HG03280 (cell line): ENCODE measurements around the gene USP14.
A peak's percentile ranks its signal among the peaks of the same experiment; 100 is the strongest.
"Not testable (repeated sequence)": the region's sequence is repeated elsewhere in the genome, so short reads cannot be mapped to it uniquely, and the experiment has no call there.

Source experiments
- ATAC-seq: cut with Tn5 transposase; IDR thresholded peaks from one replicate; pipeline ENCODE4 v1.9.1; 2021; ENCODE audit warnings: mild to moderate bottlenecking, moderate library complexity; ENCODE audit not compliant: unreplicated experiment

Gene USP14

DNA sequence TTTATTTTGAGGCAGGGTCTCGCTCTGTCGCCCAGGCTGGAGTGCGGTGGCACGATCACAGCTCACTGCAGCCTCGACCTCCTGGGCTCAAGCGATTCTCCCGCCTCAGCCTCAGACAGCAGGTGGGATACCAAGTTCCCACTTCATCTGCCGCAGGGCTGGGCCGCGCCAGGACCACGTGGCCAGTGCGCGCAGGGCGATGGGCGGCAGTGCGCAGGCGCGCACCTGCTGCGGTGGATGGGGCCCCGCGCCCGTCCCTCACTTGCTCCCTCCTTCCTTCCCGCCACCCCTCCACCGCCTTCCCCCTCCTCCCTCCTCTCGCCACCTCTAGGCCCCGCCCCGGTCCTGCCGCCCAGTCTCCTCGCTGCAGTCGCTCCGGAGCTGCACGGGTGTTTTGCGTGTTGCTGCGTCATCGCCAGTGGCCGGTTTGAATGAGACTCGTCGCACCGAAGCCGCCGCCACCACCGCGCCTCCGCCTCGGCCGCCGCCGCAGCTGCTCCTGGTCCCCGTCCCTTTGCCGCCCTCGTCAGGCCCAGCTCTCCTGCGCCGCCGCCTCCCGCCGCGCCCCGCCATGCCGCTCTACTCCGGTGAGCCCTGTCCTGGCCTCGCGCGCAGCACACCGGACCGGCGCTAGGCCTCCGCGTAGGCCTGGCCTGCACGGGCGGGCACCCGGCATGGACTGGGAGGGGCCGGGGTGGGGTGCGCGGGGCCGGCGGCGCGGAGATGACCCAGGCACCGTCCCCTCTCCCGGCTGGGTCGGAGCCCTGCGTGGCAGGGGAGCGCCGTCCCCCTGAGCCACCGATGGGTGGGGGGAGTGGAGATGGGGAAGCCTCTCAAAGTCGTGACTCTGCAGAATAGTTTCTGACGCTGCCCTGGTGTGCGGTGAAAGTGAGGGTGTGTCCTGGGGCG, at the start of gene USP14:
Gene USP14, plus strand, starts transcription at position 430 of the 909 bp plus-strand sequence. Its CDS starts 142 bp downstream, at position 572.
- ATAC-seq, result peak; percentile 93

DNA sequence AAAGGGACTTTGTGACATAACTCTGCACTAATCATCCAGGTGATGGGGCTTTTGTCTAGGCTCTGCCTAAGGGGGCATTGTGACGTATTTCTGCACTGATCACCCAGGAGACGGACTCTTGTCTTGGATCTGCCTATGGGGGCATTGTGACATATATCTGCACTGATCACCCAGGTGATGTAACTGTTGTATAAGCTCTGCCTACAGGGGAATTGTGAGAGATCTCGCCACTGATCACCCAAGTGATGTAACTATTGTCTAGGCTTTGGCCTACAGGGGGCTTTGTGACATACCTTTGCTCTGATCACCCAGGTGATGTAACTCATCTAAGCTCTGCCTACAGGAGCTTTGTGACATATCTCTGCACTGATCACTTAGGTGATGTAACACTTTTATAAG, 49.7 kb upstream of the USP14 start:
- not testable (repeated sequence) for ATAC-seq

DNA sequence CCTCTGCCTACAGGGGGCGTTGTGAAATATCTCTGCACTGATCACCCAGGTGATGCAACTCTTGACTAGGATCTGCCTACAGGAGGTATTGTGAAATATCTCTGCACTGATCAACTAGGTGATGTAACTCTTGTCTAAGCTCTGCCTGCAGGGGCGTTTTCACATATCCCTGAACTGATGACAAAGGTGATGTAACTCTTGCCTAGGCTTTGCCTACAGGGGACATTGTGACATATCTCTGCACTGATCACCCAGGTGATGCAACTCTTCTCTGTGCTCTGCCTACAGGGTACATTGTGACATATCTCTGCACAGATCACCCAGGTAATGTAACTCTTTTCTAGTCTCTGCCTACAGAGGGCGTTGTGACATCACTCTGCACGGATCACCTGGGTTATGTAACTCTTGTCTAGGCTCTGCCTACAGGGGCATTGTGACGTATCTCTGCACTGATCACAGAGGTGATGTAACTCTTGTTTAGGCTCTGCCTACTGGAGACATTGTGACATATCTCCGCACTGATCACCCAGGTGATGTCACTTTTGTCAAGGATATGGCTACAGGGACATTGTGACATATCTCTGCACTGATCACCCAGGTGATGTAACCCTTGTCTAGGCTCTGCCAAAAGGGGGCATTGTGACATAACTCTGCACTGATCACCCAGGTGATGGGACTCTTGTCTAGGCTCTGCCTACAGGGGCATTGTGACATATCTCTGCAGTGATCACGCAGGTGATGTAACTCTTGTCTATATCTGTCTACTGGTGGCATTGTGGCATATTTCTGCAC, 49.0 kb upstream of the USP14 start:
- not testable (repeated sequence) for ATAC-seq

GRCh38 chr18:109922-110261, 48.5 kb upstream of the USP14 start:
- not testable (repeated sequence) for ATAC-seq

DNA sequence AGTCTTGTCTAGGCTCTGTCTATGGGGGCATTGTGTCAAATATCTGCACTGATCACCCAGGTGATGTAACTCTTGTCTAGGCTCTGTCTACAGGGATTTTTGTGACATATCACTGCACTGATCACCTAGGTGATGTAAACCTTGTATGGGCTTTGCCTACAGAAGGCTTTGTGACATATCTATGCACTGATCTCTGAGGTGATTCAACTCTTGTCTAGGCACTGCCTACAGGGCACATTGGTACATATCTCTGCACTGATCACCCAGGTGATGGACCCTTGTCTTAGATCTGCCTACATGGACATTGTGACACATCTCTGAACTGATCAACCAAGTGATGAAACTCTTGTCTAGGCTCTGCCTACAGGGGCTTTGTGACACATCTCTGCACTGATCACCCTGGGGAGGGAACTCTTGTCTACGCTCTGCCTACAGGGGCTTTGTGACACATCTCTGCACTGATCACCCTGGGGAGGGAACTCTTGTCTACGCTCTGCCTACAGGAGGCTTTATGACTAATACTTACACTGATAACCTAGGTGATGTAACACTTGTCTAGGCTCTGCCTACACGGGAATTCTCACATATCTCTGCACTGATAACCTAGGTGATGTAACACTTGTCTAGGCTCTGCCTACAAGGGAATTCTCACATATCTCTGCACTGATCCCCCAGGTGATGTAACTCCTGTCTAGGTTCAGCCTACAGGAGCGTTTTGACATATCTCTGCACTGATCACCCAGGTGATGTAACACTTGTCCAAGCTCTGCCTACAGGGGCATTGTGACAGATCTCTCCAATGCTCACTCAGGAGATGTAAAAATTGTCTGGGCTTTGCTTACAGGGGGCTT, 47.8 kb upstream of the USP14 start:
- ATAC-seq, result not testable (repeated sequence)

- no peak for ATAC-seq
These were observed 46.9 kb upstream of the USP14 start for GRCh38 chr18:111306-112014.

DNA sequence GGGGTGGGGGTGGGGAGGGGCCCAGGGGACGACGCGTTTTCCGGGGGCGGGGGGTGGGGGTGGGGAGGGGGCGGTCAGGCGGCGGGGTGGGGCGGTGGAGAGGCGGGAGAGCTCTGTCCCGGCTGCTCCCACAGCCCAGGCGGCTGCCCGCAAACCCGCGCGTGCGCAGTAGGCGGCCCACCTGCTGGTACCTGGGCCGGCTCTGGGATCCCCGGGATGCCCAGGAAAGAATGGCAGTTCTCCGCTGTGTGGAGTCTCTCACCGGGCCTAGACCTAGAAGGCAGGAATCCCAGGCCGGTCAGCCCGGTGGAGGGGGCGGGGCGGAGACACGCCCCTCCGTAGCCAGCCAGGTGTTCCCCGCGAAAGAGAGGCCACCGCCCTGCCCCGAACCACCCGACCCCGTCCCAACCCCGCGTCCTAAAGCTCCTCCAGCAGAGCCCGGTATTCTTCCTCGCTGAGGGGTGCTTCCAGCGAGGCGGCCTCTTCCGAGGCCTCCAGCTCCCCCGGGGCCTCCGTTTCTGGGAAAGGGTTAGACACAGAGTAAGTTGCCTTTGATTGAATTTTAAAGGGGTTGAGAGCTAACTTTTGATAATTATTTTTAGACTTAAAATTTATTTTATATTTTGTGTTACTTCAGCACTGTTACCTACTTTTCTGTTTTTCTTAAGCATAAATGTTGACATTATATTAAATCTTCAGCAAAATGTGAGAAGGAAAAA, 46.2 kb upstream of the USP14 start:
- ATAC-seq, result not testable (repeated sequence)

DNA sequence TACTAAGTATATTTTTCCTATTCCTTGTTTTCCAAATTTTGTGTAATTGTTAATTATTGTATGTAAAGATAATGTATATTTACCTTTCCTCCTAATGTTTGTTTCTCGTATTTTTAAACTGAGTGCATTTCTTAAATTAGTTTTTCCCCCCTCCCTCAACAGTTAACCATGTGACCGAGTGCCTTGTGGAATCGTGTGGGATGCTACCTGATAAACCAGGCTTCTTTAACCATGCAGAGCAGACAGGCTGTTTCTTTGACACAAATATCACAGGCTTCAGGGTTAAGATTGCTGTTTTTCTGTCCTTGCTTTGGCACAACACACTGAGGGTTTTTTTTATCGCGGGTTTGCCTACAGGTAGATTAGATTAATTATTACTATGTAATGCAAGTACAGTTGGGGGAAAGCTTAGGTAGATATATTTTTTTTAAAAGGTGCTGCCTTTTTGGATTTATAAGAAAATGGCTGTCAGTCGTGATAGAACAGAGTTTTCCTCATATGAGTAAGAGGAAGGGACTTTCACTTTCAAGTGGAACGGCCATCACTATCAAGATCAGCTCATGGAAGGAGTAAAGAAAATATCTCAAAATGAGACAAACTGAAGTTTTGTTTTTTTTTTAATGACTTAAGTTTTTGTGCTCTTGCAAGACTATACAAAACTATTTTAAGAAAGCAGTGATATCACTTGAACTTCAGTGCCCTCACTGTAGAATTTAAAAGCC, 37.7 kb upstream of the USP14 start:
- not testable (repeated sequence) for ATAC-seq

GRCh38 chr18:135045-135444, 23.3 kb upstream of the USP14 start:
- no peak for ATAC-seq

- ATAC-seq, result no peak
These were observed 21.9 kb upstream of the USP14 start for GRCh38 chr18:136433-136832.

- ATAC-seq, result no peak
These were observed 21.0 kb upstream of the USP14 start for GRCh38 chr18:137327-137726.

DNA sequence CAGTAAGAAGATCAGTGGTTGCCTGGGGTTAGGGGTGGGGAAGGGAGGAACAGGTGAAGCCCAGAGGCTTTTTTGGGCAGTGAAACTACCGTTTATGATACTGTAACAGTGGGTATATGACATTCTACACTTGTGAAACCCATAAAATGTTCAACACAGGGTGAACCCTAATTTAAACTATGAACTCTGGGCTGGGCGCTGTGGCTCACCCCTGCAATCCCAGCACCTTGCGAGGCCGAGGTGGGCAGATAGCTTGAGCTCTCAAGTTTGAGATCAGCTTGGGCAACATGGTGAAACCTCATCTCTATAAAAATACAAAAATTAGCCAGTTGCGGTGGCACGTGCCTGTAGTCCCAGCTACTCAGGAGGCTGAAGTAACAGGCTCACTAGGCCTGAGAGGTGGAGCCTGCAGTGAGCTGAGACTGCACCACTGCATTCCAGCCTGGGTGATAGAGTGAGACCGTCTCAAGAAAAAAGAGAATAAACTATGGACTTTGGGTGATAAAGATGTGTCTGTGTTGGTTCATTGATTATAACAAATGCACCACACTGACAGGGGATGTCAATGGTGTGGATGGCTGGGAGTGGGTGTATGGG, 17.6 kb upstream of the USP14 start:
- no peak for ATAC-seq

DNA sequence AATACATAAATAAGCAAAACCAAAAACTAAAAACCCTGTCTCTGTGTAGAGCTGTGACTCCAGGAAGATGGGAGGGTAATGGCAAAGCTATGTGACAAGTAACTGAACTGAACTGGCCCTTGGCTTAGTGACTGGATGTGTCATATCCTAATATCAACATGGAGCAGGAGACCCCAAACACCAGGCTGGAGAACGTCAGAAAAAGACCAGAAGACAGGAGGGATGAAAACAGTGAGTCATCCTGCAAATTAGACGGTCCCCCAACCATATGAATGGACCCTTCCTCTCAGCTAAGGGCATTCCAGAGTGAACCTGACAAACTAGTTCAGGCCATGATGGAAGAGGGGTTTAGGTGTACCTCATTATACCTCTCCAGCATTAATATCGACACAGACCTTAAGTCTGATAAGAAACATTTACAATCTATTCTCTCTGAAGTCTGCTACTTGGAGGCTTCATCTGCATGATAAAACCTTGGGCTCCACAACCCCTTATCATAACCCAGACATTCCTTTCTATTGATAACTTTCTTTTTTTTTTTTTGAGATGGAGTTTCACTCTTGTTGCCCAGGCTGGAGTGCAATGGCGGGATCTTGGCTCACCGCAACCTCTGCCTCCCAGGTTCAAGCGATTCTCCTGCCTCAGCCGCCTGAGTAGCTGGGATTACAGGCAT, 15.6 kb upstream of the USP14 start:
- ATAC-seq, result not testable (repeated sequence)

GRCh38 chr18:148841-149240, 9.5 kb upstream of the USP14 start:
- no peak for ATAC-seq

DNA sequence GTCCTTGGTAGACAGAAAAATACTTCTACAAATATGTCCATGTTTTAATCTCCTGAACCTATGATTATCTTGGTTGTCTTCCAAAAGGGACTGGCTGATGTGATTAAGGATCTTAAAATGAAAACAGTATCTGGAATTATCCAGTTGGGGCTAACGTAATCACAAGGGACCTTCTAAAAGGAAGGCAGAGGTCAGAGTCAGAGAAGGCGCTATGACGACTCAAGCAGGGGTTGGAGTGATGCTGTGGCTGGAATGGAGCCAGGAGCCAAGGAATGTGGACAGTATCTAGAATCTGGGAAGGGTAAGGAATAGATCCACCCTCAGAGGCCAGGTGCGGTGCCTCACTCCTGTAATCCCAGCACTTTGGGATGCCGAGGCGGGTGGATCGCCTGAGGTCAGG, 4.2 kb upstream of the USP14 start:
- ATAC-seq, result no peak

- no peak for ATAC-seq
These were observed 2.7 kb upstream of the USP14 start for GRCh38 chr18:155688-156087.

GRCh38 chr18:156514-157230, 1.7 kb upstream of the USP14 start:
- no peak for ATAC-seq
